ENCODE results near the gene MBOAT1. TPM values are rescaled to one million over a fixed set of nuclear protein-coding genes. Genes with fewer than 3 reads are reported as not detected.

The MBOAT1 gene
- total and polyA plus RNA-seq, 8 donors = 14.8 to 22.2 (median 19.0) TPM

DNA sequence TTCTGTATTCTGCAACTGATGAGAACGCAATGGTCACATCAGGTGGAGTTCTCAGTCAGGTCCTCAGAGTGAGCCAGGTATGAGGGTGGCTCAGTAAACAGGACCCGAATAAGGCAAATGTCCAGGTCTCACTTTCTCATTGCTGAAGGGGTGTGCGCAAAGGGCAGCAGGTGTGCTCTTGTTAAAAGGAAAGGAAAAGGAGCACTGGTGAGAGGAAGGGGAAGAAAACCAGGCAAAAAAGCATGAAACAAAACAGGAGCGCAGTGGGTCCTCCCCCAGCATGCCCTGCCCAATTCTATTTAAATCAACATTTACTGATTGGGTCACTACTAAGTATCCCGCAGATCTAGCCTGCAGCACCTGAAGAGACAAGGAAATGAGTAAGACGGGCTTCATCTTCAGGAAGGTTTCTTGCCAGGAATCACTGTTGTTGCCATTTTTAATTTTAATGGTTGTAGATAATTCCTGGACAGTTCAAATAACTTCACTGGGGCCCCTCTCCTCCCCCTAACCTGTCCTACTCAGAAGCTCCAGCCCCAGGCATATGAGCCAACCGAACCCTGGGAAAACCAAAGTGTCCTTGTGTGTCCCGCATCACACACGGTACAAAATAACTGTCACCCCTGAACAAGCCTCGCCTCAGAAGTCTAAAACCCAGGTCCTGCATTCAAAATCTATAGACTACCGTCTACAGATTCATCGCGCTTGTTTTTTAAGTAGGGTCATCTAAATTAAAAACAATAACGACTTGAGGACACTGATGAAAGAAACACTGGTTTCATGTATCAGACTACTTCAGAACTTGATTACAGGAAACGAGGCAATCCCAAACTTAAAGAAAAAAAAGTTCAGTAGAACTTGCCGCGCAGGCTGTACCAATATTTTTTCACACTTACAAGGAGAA lies 980 bp downstream of the MBOAT1 start:
- H3K36me3 ChIP-seq = no peaks in the 10 kb centered on the region
- ATAC-seq (peak; percentile 61), DNase-seq (peak in 1 of 4 donors; percentile 19)
- H3K9me3 ChIP-seq = no peaks in the 10 kb centered on the region
- peak overlapping the region; percentile 70 to 84 for H3K4me3 ChIP-seq
- TF ChIP-seq, protein P1, sequence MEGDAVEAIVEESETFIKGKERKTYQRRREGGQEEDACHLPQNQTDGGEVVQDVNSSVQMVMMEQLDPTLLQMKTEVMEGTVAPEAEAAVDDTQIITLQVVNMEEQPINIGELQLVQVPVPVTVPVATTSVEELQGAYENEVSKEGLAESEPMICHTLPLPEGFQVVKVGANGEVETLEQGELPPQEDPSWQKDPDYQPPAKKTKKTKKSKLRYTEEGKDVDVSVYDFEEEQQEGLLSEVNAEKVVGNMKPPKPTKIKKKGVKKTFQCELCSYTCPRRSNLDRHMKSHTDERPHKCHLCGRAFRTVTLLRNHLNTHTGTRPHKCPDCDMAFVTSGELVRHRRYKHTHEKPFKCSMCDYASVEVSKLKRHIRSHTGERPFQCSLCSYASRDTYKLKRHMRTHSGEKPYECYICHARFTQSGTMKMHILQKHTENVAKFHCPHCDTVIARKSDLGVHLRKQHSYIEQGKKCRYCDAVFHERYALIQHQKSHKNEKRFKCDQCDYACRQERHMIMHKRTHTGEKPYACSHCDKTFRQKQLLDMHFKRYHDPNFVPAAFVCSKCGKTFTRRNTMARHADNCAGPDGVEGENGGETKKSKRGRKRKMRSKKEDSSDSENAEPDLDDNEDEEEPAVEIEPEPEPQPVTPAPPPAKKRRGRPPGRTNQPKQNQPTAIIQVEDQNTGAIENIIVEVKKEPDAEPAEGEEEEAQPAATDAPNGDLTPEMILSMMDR (IDR thresholded peaks at IDR 0.05) = no peak
- intact Hi-C loops (cut with DNase I) = no loop called here
- H3K27ac ChIP-seq = peak overlapping the region; percentile 89 to 95
- peaks cover 14 to 59% of the 10 kb centered on the region in 2 donors for H3K4me1 ChIP-seq
- H3K27me3 ChIP-seq = no peaks in the 10 kb centered on the region

DNA sequence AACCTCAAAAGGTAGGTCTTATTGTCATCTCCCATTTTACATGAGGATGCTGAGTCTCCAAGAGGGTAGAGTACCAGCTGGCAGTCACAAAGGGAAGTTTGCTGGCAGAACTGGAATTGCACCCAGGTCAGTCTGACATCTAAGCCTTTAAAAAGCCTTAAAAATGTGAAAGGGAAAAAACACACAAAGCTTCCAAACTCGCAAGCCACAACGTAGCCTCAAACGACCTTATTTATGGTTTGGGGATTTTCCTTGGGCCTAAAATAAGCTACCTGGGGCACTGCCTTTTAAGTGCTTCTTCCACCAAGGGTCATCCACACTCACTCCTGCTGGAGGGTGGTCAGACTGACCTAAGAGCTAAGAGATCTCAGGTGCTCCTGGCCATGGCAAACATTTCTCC lies 2.1 kb downstream of the MBOAT1 start:
- Histone ChIP-seq H3K4me1 (peaks cover 14 to 71% of the 10 kb centered on the region in 2 donors), H3K27ac (no peak overlapping the region), H3K36me3 (no peaks in the 10 kb centered on the region), H3K27me3 (no peaks in the 10 kb centered on the region), H3K4me3 (no peak overlapping the region), H3K9me3 (no peaks in the 10 kb centered on the region)
- intact Hi-C loops (cut with DNase I) = no loop called here
- TF ChIP-seq, protein P1 (IDR thresholded peaks at IDR 0.05) = no peak
- ATAC-seq = no peak
- no peak for DNase-seq

GRCh38 chr6:20208687-20209378 lies 3.4 kb downstream of the MBOAT1 start:
- Histone ChIP-seq H3K9me3 (no peaks in the 10 kb centered on the region), H3K27ac (no peak overlapping the region), H3K4me1 (peaks cover 14 to 83% of the 10 kb centered on the region in 2 donors), H3K27me3 (no peaks in the 10 kb centered on the region), H3K4me3 (no peak overlapping the region), H3K36me3 (no peaks in the 10 kb centered on the region)
- DNase-seq (no peak), ATAC-seq (no peak)
- intact Hi-C loops (cut with DNase I) = no loop called here
- TF ChIP-seq, protein P1 (IDR thresholded peaks at IDR 0.05) = no peak

GRCh38 chr6:20207088-20207418 lies 5.2 kb downstream of the MBOAT1 start:
- H3K36me3 ChIP-seq = no peaks in the 10 kb centered on the region
- H3K27ac ChIP-seq = peak overlapping the region in 1 of 2 donors; percentile 81
- ATAC-seq = no peak
- no peaks in the 10 kb centered on the region for H3K27me3 ChIP-seq
- H3K9me3 ChIP-seq = no peaks in the 10 kb centered on the region
- DNase-seq = no peak
- peak overlapping the region in 1 of 2 donors; percentile 11 for H3K4me3 ChIP-seq
- intact Hi-C loops (cut with DNase I) = no loop called here
- H3K4me1 ChIP-seq = peaks cover 10 to 91% of the 10 kb centered on the region in 2 donors
- TF ChIP-seq, protein P1 (IDR thresholded peaks at IDR 0.05) = no peak

GRCh38 chr6:20205722-20206161 lies 6.5 kb downstream of the MBOAT1 start:
- peak; percentile 7 for ATAC-seq
- Histone ChIP-seq H3K27me3 (no peaks in the 10 kb centered on the region), H3K27ac (peak overlapping the region in 1 of 2 donors; percentile 81), H3K4me1 (peaks cover 6 to 96% of the 10 kb centered on the region in 2 donors), H3K4me3 (no peak overlapping the region), H3K36me3 (no peaks in the 10 kb centered on the region), H3K9me3 (no peaks in the 10 kb centered on the region)
- peak in 2 of 4 donors; percentile 51 to 81 for DNase-seq
- intact Hi-C loops (cut with DNase I) = no loop called here
- TF ChIP-seq, protein P1 (IDR thresholded peaks at IDR 0.05) = no peak

Data from left lung (tissue), 10 donors.